Prostate gland (tissue), 2 donors: Measurements from ENCODE around the gene DDX55. TPM values are rescaled to one million over a fixed set of nuclear protein-coding genes. Genes with fewer than 3 reads are reported as not detected.

Experiments
- DNase-seq: peaks from one replicate; pipeline ENCODE4 v3.0.0-alpha.2; 2019; ENCODE audit warnings: low spot score
- H3K27ac ChIP-seq, 2 donors: fragments of 200-600 bp; sonication (generic); 2 replicates each; pipeline ENCODE4 v1.5.1; 2017 to 2019
- H3K27me3 ChIP-seq: fragments of 200-600 bp; sonication (generic); replicated peaks from 2 replicates; pipeline ENCODE4 v1.5.1; 2019; ENCODE audit not compliant: insufficient read depth
- H3K36me3 ChIP-seq, 2 donors: fragments of 200-600 bp; sonication (generic); 1 replicate in 1 of 2; 2 replicates in 1 of 2; pipeline versions ENCODE4 v1.5.1 to v1.8.1; 2017 to 2019
- H3K4me1 ChIP-seq: fragments of 200-600 bp; sonication (generic); replicated peaks from 2 replicates; pipeline ENCODE4 v1.5.1; 2019
- H3K4me3 ChIP-seq, 2 donors: fragments of 200-600 bp; sonication (generic); 2 replicates each; pipeline ENCODE4 v1.5.1; 2017 to 2019
- H3K9me3 ChIP-seq: fragments of 200-600 bp; sonication (generic); 2 replicates; pipeline ENCODE4 v1.5.1; 2017
- POLR2A ChIP-seq: fragments of 450-650 bp; IDR thresholded peaks from one replicate; pipeline ENCODE4 v1.6.1; 2016; ENCODE audit warnings: antibody characterized with exemption, mild to moderate bottlenecking
- POLR2AphosphoS5 ChIP-seq: sonication (generic); formaldehyde crosslinking; IDR thresholded peaks from one replicate; pipeline ENCODE4 v1.6.1; 2017; ENCODE audit warnings: antibody characterized with exemption
- WGBS: methylation state at CpG from one replicate; pipeline ENCODE4 v1.1.5; 2018; 5-methylcytosine and 5-hydroxymethylcytosine counted together
- intact Hi-C: fragments of 100-400 bp; cut with DNase I; formaldehyde crosslinking; loops from one replicate; pipeline ENCODE4 v1.14.2; 2022
- total RNA-seq, 2 donors: library from RNA; depleted of rRNA; stranded (reverse); fragments of >200 nt; gene quantifications; one replicate each; pipeline ENCODE4 v1.1.0, GENCODE V29; 2016
- TF ChIP-seq, protein P1 (sequence below), 4 experiments: fragments of 200-600 bp in 2 of 4; fragments of 450-650 bp in 2 of 4; sonication (generic) in 2 of 4; IDR thresholded peaks; 1 replicate in 3 of 4; 2 replicates in 1 of 4; pipeline ENCODE4 v1.5.1; 2016 to 2019; ENCODE audit warnings: antibody characterized with exemption in 4 of 4, mild to moderate bottlenecking in 2 of 4, moderate library complexity in 2 of 4

Gene DDX55
- total RNA-seq, 2 donors from 2014 or later = 13.7 to 24.4 TPM

DNA sequence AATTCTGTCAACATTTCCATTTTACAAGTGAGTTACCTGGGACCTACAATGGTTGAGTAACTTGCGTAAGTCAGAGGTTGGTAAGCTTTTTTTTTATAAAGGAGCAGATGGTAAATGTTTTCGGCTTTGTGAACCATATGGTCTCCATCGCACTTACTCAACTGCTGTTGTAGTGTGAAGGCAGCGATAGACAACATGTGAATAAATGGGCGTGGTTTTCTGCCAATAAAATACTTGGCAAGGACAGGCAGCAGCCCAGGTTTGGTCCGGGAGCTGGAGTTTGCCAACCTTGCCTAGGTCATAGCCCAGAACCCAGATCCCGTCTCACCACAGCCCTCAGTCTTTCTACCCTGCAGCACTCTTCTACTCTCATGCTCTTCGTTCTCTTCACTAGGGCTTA, 6.3 kb downstream of the DDX55 start:
- intact Hi-C loops = no loop called here
- peaks cover 0 to 20% of the 10 kb centered on the region in 2 donors for H3K36me3 ChIP-seq
- DNase-seq = no peak
- H3K4me1 ChIP-seq = no peaks in the 10 kb centered on the region
- no peaks in the 10 kb centered on the region for H3K27me3 ChIP-seq
- no peaks in the 10 kb centered on the region for H3K9me3 ChIP-seq
- no peak overlapping the region for H3K27ac ChIP-seq
- no peak overlapping the region for H3K4me3 ChIP-seq
- WGBS = 76% methylated on average over 8 of the region's 8 CpGs
- TF ChIP-seq POLR2AphosphoS5 (no peak), POLR2A (no peak)
- TF ChIP-seq, protein P1, sequence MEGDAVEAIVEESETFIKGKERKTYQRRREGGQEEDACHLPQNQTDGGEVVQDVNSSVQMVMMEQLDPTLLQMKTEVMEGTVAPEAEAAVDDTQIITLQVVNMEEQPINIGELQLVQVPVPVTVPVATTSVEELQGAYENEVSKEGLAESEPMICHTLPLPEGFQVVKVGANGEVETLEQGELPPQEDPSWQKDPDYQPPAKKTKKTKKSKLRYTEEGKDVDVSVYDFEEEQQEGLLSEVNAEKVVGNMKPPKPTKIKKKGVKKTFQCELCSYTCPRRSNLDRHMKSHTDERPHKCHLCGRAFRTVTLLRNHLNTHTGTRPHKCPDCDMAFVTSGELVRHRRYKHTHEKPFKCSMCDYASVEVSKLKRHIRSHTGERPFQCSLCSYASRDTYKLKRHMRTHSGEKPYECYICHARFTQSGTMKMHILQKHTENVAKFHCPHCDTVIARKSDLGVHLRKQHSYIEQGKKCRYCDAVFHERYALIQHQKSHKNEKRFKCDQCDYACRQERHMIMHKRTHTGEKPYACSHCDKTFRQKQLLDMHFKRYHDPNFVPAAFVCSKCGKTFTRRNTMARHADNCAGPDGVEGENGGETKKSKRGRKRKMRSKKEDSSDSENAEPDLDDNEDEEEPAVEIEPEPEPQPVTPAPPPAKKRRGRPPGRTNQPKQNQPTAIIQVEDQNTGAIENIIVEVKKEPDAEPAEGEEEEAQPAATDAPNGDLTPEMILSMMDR (IDR thresholded peaks at IDR 0.05) = no peak

DNA sequence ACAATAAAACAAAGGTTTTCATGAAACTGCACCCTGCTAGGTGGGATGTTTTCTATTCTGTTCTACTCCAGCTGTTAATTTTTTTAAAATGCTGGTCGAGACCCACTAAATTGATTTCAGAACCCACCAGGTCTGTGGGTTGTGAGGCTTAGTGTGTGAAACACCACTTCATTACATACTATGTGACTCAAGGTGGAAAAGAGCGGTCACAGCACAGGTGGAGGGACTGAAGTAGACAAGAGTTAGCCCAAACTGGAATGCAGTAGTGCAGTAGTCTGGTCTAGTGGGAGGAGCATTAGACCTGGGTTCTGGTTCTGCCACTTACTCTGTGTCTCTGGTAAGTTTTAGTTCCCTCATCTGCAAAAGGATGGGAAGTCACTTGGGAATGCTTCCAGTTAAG, 12.2 kb downstream of the DDX55 start:
- Histone ChIP-seq H3K27ac (no peak overlapping the region), H3K9me3 (no peaks in the 10 kb centered on the region), H3K4me1 (no peaks in the 10 kb centered on the region), H3K4me3 (no peak overlapping the region), H3K27me3 (no peaks in the 10 kb centered on the region), H3K36me3 (peaks cover 4 to 22% of the 10 kb centered on the region in 2 donors)
- TF ChIP-seq, protein P1 (IDR thresholded peaks at IDR 0.05) = no peak
- TF ChIP-seq POLR2AphosphoS5 (no peak), POLR2A (no peak)
- intact Hi-C loops = no loop called here
- no peak for DNase-seq
- WGBS = 91% methylated on average over 2 of the region's 2 CpGs

DNA sequence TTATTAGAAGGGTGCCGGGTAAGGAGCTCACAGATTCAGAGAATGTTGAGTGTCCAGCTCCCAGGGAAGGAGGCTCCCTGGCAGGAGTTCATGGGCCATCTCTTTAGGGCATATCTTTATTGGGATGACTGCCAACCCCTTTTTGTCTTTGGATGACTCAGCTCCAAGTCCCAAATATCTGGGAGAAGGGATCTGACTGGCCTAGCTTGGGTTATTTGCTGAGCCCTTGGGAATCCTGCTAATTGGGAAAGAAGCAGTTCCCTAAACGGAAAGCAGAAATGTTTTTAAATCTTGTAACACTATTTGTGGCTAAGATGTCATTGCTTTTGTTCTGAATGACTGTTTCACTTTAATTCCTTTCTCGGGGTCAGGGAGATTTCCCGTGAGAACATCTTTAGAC, 12.6 kb downstream of the DDX55 start:
- no peak for DNase-seq
- H3K27me3 ChIP-seq = no peaks in the 10 kb centered on the region
- peaks cover 4 to 18% of the 10 kb centered on the region in 2 donors for H3K36me3 ChIP-seq
- TF ChIP-seq, protein P1 (IDR thresholded peaks at IDR 0.05) = no peak
- TF ChIP-seq POLR2AphosphoS5 (no peak), POLR2A (no peak)
- H3K27ac ChIP-seq = no peak overlapping the region
- no peaks in the 10 kb centered on the region for H3K9me3 ChIP-seq
- intact Hi-C loops = no loop called here
- H3K4me3 ChIP-seq = no peak overlapping the region
- H3K4me1 ChIP-seq = no peaks in the 10 kb centered on the region
- WGBS = 67% methylated on average over 4 of the region's 4 CpGs

DNA sequence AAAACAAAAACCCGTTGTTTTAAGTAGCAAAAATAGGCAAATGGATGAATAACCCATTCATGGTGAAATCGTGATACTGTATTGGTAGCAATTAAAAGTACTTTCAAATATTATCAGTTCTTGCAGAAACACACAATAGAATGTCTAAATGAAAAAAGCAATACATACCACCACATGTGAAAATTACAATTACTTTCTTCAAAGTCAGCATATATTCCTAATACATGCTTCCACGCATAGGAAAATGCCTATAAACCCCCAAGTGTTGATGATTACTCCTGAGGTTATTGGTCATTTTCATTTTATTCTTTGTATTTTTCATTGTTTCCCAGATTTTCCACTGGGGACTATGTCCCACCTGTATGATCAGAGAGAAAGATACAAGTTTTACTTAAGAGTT, 15.2 kb downstream of the DDX55 start:
- no peaks in the 10 kb centered on the region for H3K4me1 ChIP-seq
- intact Hi-C loops = no loop called here
- DNase-seq = no peak
- no peak overlapping the region for H3K4me3 ChIP-seq
- no peaks in the 10 kb centered on the region for H3K27me3 ChIP-seq
- H3K27ac ChIP-seq = no peak overlapping the region
- H3K9me3 ChIP-seq = no peaks in the 10 kb centered on the region
- 93% methylated on average over 3 of the region's 3 CpGs for WGBS
- H3K36me3 ChIP-seq = peaks cover 10 to 12% of the 10 kb centered on the region in 2 donors
- TF ChIP-seq, protein P1 (IDR thresholded peaks at IDR 0.05) = no peak
- TF ChIP-seq POLR2AphosphoS5 (no peak), POLR2A (no peak)

DNA sequence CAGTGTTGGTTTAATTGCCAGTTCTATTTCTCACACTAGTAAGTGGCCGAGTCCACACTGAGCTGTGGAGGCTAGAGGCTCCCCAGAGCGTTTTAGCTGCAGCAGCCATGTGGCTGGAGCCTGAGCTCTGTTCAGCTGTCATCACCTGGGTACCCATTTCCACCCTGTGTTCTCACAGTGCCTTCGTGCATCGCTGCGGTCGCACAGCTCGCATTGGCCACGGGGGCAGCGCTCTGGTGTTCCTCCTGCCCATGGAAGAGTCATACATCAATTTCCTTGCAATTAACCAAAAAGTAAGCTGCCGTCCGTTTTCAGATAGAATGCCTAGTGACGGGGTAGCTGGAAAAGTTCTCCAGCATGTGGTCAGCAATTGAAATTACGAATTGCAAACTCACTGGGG, 15.7 kb downstream of the DDX55 start:
- H3K36me3 ChIP-seq = peaks cover 10 to 12% of the 10 kb centered on the region in 2 donors
- no peaks in the 10 kb centered on the region for H3K27me3 ChIP-seq
- no peak for TF ChIP-seq POLR2AphosphoS5
- TF ChIP-seq POLR2A = no peak
- no peaks in the 10 kb centered on the region for H3K9me3 ChIP-seq
- no peak overlapping the region for H3K27ac ChIP-seq
- no peak for DNase-seq
- H3K4me1 ChIP-seq = no peaks in the 10 kb centered on the region
- WGBS = 88% methylated on average over 13 of the region's 13 CpGs
- intact Hi-C loops = no loop called here
- H3K4me3 ChIP-seq = no peak overlapping the region
